Subcutaneous adipose tissue (tissue), 4 donors: ENCODE results near the gene TNNT1. TPM values are rescaled to one million over a fixed set of nuclear protein-coding genes. Genes with fewer than 3 reads are reported as not detected.

Experiments used
- total RNA-seq, 4 donors: library from RNA; depleted of rRNA; stranded (reverse); fragments of >200 nt; gene quantifications; one replicate each; pipeline ENCODE4 v1.1.0, GENCODE V29; 2016
- TF ChIP-seq, protein P1 (sequence below): fragments of 450-650 bp; IDR thresholded peaks from one replicate; pipeline ENCODE4 v1.5.1; 2016; ENCODE audit warnings: low read depth, mild to moderate bottlenecking, control low read depth, antibody characterized with exemption, moderate library complexity

The TNNT1 gene
- total RNA-seq, 4 donors from 2014 or later, result 17.5 TPM; not detected in 3

DNA sequence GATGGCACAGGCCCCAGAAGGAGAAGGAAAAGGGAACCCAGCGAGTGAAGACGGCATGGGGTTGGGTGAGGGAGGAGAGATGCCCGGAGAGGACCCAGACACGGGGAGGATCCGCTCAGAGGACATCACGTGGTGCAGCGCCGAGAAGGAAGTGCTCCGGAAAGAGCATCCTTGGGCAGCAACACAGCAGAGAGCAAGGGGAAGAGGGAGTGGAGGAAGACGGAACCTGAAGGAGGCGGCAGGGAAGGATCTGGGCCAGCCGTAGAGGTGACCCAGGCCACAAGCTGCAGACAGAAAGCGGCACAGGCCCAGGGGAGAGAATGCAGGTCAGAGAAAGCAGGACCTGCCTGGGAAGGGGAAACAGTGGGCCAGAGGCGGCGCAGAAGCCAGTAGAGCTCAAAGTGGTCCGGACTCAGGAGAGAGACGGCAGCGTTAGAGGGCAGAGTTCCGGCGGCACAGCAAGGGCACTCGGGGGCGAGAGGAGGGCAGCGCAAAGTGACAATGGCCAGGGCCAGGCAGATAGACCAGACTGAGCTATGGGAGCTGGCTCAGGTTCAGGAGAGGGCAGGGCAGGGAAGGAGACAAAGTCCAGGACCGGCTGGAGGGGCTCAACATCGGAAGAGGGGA is 32.7 kb downstream of the TNNT1 start:
- TF ChIP-seq, protein P1, sequence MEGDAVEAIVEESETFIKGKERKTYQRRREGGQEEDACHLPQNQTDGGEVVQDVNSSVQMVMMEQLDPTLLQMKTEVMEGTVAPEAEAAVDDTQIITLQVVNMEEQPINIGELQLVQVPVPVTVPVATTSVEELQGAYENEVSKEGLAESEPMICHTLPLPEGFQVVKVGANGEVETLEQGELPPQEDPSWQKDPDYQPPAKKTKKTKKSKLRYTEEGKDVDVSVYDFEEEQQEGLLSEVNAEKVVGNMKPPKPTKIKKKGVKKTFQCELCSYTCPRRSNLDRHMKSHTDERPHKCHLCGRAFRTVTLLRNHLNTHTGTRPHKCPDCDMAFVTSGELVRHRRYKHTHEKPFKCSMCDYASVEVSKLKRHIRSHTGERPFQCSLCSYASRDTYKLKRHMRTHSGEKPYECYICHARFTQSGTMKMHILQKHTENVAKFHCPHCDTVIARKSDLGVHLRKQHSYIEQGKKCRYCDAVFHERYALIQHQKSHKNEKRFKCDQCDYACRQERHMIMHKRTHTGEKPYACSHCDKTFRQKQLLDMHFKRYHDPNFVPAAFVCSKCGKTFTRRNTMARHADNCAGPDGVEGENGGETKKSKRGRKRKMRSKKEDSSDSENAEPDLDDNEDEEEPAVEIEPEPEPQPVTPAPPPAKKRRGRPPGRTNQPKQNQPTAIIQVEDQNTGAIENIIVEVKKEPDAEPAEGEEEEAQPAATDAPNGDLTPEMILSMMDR, result no peak

DNA sequence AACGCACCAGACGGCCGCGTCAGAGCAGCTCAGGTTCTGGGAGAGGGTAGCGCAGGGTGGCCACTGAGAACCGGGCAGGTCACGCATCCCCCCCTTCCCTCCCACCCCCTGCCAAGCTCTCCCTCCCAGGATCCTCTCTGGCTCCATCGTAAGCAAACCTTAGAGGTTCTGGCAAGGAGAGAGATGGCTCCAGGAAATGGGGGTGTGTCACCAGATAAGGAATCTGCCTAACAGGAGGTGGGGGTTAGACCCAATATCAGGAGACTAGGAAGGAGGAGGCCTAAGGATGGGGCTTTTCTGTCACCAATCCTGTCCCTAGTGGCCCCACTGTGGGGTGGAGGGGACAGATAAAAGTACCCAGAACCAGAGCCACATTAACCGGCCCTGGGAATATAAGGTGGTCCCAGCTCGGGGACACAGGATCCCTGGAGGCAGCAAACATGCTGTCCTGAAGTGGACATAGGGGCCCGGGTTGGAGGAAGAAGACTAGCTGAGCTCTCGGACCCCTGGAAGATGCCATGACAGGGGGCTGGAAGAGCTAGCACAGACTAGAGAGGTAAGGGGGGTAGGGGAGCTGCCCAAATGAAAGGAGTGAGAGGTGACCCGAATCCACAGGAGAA is 33.5 kb downstream of the TNNT1 start:
- TF ChIP-seq, protein P1, result no peak

GRCh38 chr19:55114566-55115145 is 34.4 kb downstream of the TNNT1 start:
- TF ChIP-seq, protein P1, result no peak

- TF ChIP-seq, protein P1, result no peak
Observed at GRCh38 chr19:55113570-55114039, 35.4 kb downstream of the TNNT1 start.

DNA sequence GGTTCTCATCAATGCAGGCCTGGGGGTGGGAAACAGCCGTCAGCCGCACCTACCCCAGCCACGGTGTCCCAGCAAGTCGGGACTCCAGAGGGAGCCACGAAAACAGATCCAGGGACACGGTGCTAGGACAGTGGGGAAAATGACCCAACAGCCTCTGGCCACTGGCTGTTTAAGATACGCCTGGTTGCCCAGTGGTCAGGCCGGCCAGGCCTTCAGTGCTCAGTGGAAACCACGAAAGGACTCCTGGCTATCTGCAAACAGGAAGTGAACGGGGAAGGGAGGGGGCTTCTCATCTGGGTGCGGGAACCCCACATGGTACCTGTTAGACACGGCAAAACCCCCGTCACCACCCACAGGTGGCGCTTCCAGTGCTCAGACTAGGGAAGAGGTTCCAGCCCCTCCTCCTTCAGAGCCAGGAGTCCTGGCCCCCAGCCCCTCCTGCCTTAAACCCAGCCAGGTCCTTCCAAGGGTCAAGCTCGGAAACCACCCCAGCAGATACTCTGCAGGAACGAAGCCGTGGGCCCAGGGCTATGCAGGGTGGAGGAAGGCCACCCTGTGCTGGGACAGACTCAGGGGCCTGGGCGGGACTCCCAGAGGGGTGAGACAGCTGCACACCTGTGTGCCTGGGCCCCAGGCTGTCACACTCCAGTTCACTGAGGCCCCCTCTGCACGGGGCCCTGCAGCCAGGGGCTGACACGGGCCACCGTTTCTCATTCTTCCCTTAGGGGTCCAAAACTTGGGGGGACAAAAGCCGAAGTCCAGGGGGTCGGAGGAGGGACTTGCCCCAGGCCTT is 36.0 kb downstream of the TNNT1 start:
- TF ChIP-seq, protein P1, result no peak

GRCh38 chr19:55112246-55112776 is 36.7 kb downstream of the TNNT1 start:
- TF ChIP-seq, protein P1, result no peak
